ENCODE data around the gene SLC39A9. TPM values are rescaled to one million over a fixed set of nuclear protein-coding genes. Genes with fewer than 3 reads are reported as not detected.

The SLC39A9 gene
- total and polyA plus RNA-seq, 2 donors, result 25.5 to 108 TPM

GRCh38 chr14:69423279-69423678 lies 24.8 kb downstream of the SLC39A9 start:
- Histone ChIP-seq H3K4me1 (ENCODE audit: insufficient read depth) (no peaks in the 10 kb centered on the region), H3K27ac (ENCODE audit: low read depth) (no peak overlapping the region), H3K4me3 (ENCODE audit: low read depth, low read length) (no peak overlapping the region), H3K36me3 (ENCODE audit: insufficient read depth) (peaks cover 2% of the 10 kb centered on the region)
- WGBS, result 97% methylated on average over 4 of the region's 4 CpGs
- no peak for DNase-seq (ENCODE audit: extremely low spot score)

- no peak overlapping the region for H3K4me3 ChIP-seq (ENCODE audit: low read depth, low read length)
- H3K4me1 ChIP-seq (ENCODE audit: insufficient read depth), result no peaks in the 10 kb centered on the region
- DNase-seq (ENCODE audit: extremely low spot score), result no peak
- WGBS, result 88% methylated on average over 2 of the region's 2 CpGs
- no peak overlapping the region for H3K27ac ChIP-seq (ENCODE audit: low read depth)
- peaks cover 2% of the 10 kb centered on the region for H3K36me3 ChIP-seq (ENCODE audit: insufficient read depth)
Measured at GRCh38 chr14:69424149-69424923, 25.8 kb downstream of the SLC39A9 start.

GRCh38 chr14:69427596-69427995 lies 29.1 kb downstream of the SLC39A9 start:
- no peak for DNase-seq (ENCODE audit: extremely low spot score)
- H3K36me3 ChIP-seq (ENCODE audit: insufficient read depth), result peaks cover 2% of the 10 kb centered on the region
- H3K4me1 ChIP-seq (ENCODE audit: insufficient read depth), result no peaks in the 10 kb centered on the region
- WGBS, result 95% methylated on average over 1 of the region's 1 CpG
- H3K4me3 ChIP-seq (ENCODE audit: low read depth, low read length), result no peak overlapping the region
- H3K27ac ChIP-seq (ENCODE audit: low read depth), result no peak overlapping the region

GRCh38 chr14:69428289-69428998 lies 30.0 kb downstream of the SLC39A9 start:
- no peak for DNase-seq (ENCODE audit: extremely low spot score)
- Histone ChIP-seq H3K4me1 (ENCODE audit: insufficient read depth) (no peaks in the 10 kb centered on the region), H3K4me3 (ENCODE audit: low read depth, low read length) (no peak overlapping the region), H3K36me3 (ENCODE audit: insufficient read depth) (peaks cover 2% of the 10 kb centered on the region), H3K27ac (ENCODE audit: low read depth) (no peak overlapping the region)
- WGBS, result 93% methylated on average over 6 of the region's 6 CpGs

GRCh38 chr14:69429643-69430042 lies 31.2 kb downstream of the SLC39A9 start:
- H3K36me3 ChIP-seq (ENCODE audit: insufficient read depth), result peaks cover under 1% of the 10 kb centered on the region
- no peak for DNase-seq (ENCODE audit: extremely low spot score)
- no peak overlapping the region for H3K27ac ChIP-seq (ENCODE audit: low read depth)
- no peak overlapping the region for H3K4me3 ChIP-seq (ENCODE audit: low read depth, low read length)
- H3K4me1 ChIP-seq (ENCODE audit: insufficient read depth), result no peaks in the 10 kb centered on the region

- Histone ChIP-seq H3K27ac (ENCODE audit: low read depth) (no peak overlapping the region), H3K4me1 (ENCODE audit: insufficient read depth) (no peaks in the 10 kb centered on the region), H3K4me3 (ENCODE audit: low read depth, low read length) (no peak overlapping the region), H3K36me3 (ENCODE audit: insufficient read depth) (no peaks in the 10 kb centered on the region)
- WGBS, result 92% methylated on average over 1 of the region's 1 CpG
- no peak for DNase-seq (ENCODE audit: extremely low spot score)
Measured at GRCh38 chr14:69430306-69430939, 31.9 kb downstream of the SLC39A9 start.

- no peak for DNase-seq (ENCODE audit: extremely low spot score)
- WGBS, result 91% methylated on average over 2 of the region's 2 CpGs
- Histone ChIP-seq H3K4me3 (ENCODE audit: low read depth, low read length) (no peak overlapping the region), H3K4me1 (ENCODE audit: insufficient read depth) (no peaks in the 10 kb centered on the region), H3K27ac (ENCODE audit: low read depth) (no peak overlapping the region), H3K36me3 (ENCODE audit: insufficient read depth) (no peaks in the 10 kb centered on the region)
Measured at GRCh38 chr14:69432364-69432763, 33.9 kb downstream of the SLC39A9 start.

GRCh38 chr14:69439521-69440270 lies 41.2 kb downstream of the SLC39A9 start:
- DNase-seq (ENCODE audit: extremely low spot score), result no peak
- 91% methylated on average over 12 of the region's 12 CpGs for WGBS
- H3K36me3 ChIP-seq (ENCODE audit: insufficient read depth), result peaks cover 1% of the 10 kb centered on the region
- no peak overlapping the region for H3K27ac ChIP-seq (ENCODE audit: low read depth)
- no peaks in the 10 kb centered on the region for H3K4me1 ChIP-seq (ENCODE audit: insufficient read depth)
- no peak overlapping the region for H3K4me3 ChIP-seq (ENCODE audit: low read depth, low read length)

GRCh38 chr14:69441948-69442347 lies 43.5 kb downstream of the SLC39A9 start:
- WGBS, result 82% methylated on average over 5 of the region's 5 CpGs
- H3K4me1 ChIP-seq (ENCODE audit: insufficient read depth), result no peaks in the 10 kb centered on the region

GRCh38 chr14:69443296-69443805 lies 44.9 kb downstream of the SLC39A9 start:
- H3K4me3 ChIP-seq (ENCODE audit: low read depth, low read length), result no peak overlapping the region
- peaks cover 1% of the 10 kb centered on the region for H3K36me3 ChIP-seq (ENCODE audit: insufficient read depth)
- H3K27ac ChIP-seq (ENCODE audit: low read depth), result no peak overlapping the region
- no peak for DNase-seq (ENCODE audit: extremely low spot score)
- 97% methylated on average over 5 of the region's 5 CpGs for WGBS
- no peaks in the 10 kb centered on the region for H3K4me1 ChIP-seq (ENCODE audit: insufficient read depth)

More at GRCh38 chr14:69441948-69442347, 43.5 kb downstream of the SLC39A9 start:
- Histone ChIP-seq H3K27ac (ENCODE audit: low read depth) (no peak overlapping the region), H3K36me3 (ENCODE audit: insufficient read depth) (peaks cover 1% of the 10 kb centered on the region), H3K4me3 (ENCODE audit: low read depth, low read length) (no peak overlapping the region)
- DNase-seq (ENCODE audit: extremely low spot score), result no peak

GRCh38 chr14:69449216-69449615 lies 50.7 kb downstream of the SLC39A9 start:
- 97% methylated on average over 8 of the region's 8 CpGs for whole genome bisulfite sequencing

GRCh38 chr14:69451941-69452340 lies 53.4 kb downstream of the SLC39A9 start:
- WGBS, result 90% methylated on average over 2 of the region's 2 CpGs

More at GRCh38 chr14:69449216-69449615, 50.7 kb downstream of the SLC39A9 start:
- H3K4me1 ChIP-seq (ENCODE audit: insufficient read depth), result no peaks in the 10 kb centered on the region
- H3K4me3 ChIP-seq (ENCODE audit: low read depth, low read length), result no peak overlapping the region
- no peaks in the 10 kb centered on the region for H3K36me3 ChIP-seq (ENCODE audit: insufficient read depth)
- DNase-seq (ENCODE audit: extremely low spot score), result no peak
- H3K27ac ChIP-seq (ENCODE audit: low read depth), result no peak overlapping the region

GRCh38 chr14:69458350-69458749 lies 59.9 kb downstream of the SLC39A9 start:
- no peak for DNase-seq (ENCODE audit: extremely low spot score)
- H3K27ac ChIP-seq (ENCODE audit: low read depth), result no peak overlapping the region
- no peaks in the 10 kb centered on the region for H3K4me1 ChIP-seq (ENCODE audit: insufficient read depth)
- H3K4me3 ChIP-seq (ENCODE audit: low read depth, low read length), result no peak overlapping the region
- peaks cover 2% of the 10 kb centered on the region for H3K36me3 ChIP-seq (ENCODE audit: insufficient read depth)
- WGBS, result 91% methylated on average over 11 of the region's 11 CpGs

More at GRCh38 chr14:69451941-69452340, 53.4 kb downstream of the SLC39A9 start:
- peaks cover 2% of the 10 kb centered on the region for H3K36me3 ChIP-seq (ENCODE audit: insufficient read depth)
- no peak overlapping the region for H3K4me3 ChIP-seq (ENCODE audit: low read depth, low read length)
- no peak for DNase-seq (ENCODE audit: extremely low spot score)
- H3K27ac ChIP-seq (ENCODE audit: low read depth), result no peak overlapping the region
- no peaks in the 10 kb centered on the region for H3K4me1 ChIP-seq (ENCODE audit: insufficient read depth)

Measured in urinary bladder (tissue), 4 donors.